Neural progenitor cell (in vitro differentiated cells): ENCODE measurements around the gene KHDRBS1.

Experiments used
- EZH2 ChIP-seq: fragments of 200-600 bp; sonication (generic); IDR thresholded peaks from 2 replicates; pipeline ENCODE4 v1.6.1; 2017; ENCODE audit warnings: antibody characterized with exemption, mild to moderate bottlenecking, moderate library complexity
- TF ChIP-seq, protein P1 (sequence below): fragments of 200-600 bp; sonication (generic); IDR thresholded peaks from 2 replicates; pipeline ENCODE4 v1.5.1; 2017; ENCODE audit warnings: antibody characterized with exemption, mild to moderate bottlenecking

DNA sequence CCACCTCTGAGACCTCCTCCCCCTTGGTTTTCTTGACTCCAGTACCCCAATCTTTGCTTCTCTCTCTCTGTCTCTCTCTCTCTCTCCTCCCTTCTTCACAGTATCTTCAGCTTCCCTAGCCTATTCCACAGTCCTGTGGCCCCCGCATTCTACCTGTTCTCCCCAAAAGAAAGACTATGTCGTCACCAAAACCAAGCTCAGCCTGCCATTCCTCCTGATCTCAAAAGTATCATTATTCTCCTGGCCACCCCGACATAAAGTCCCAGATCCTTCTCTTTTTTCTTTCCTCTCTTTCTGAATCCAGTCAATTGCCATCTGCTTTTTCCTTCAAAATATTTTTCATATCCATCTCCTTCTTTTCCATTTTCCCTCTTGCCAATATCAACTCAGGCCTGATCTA, 23.7 kb upstream of the KHDRBS1 start:
- TF ChIP-seq, protein P1, sequence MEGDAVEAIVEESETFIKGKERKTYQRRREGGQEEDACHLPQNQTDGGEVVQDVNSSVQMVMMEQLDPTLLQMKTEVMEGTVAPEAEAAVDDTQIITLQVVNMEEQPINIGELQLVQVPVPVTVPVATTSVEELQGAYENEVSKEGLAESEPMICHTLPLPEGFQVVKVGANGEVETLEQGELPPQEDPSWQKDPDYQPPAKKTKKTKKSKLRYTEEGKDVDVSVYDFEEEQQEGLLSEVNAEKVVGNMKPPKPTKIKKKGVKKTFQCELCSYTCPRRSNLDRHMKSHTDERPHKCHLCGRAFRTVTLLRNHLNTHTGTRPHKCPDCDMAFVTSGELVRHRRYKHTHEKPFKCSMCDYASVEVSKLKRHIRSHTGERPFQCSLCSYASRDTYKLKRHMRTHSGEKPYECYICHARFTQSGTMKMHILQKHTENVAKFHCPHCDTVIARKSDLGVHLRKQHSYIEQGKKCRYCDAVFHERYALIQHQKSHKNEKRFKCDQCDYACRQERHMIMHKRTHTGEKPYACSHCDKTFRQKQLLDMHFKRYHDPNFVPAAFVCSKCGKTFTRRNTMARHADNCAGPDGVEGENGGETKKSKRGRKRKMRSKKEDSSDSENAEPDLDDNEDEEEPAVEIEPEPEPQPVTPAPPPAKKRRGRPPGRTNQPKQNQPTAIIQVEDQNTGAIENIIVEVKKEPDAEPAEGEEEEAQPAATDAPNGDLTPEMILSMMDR, result no peak
- no peak for TF ChIP-seq EZH2
